Mammary epithelial cell (primary cell): Measurements from ENCODE around the gene RNASE11.
"Not testable (repeated sequence)": the region's sequence is repeated elsewhere in the genome, so short reads cannot be mapped to it uniquely, and the experiment has no call there.

Source experiments
- CTCF ChIP-seq, 2 donors: IDR thresholded peaks in 1 of 2; conservative IDR thresholded peaks in 1 of 2; 2 replicates each; pipeline ENCODE4 v1.5.1; 2011 to 2012; ENCODE audit warnings: inconsistent platforms in 2 of 2, low read length in 2 of 2, mild to moderate bottlenecking in 2 of 2, control low read depth in 1 of 2, low read depth in 1 of 2; ENCODE audit not compliant: insufficient read depth in 1 of 2; ENCODE audit errors: extremely low read depth in 1 of 2
- EZH2 ChIP-seq: IDR thresholded peaks from 2 replicates; pipeline ENCODE4 v1.6.1; 2012; ENCODE audit warnings: low read length, inconsistent platforms, borderline replicate concordance

GRCh38 chr14:20570720-20571119 is 17.1 kb downstream of the RNASE11 start:
- not testable (repeated sequence) for TF ChIP-seq CTCF (conservative IDR thresholded peaks at IDR 0.05 in 1 of 2, IDR thresholded peaks at IDR 0.05 in 1 of 2; ENCODE audit: extremely low read depth in 1 of 2, insufficient read depth in 1 of 2, low read depth in 1 of 2, low read length in 2 of 2); EZH2
